RWPE2 (cell line): ENCODE data around the gene ARID2.

Experiments used
- ATAC-seq: fragments of 200-7000 bp; cut with Tn5 transposase; 3 replicates; pipeline ENCODE4 v1.9.1; 2021; ENCODE audit warnings: low read depth
- DNase-seq: peaks from one replicate; pipeline ENCODE4 v3.0.0-alpha.2; 2020; ENCODE audit warnings: low spot score
- H3K27ac ChIP-seq: fragments of 450-650 bp; 2 replicates; pipeline ENCODE4 v1.5.1; 2017; ENCODE audit warnings: mild to moderate bottlenecking; ENCODE audit not compliant: poor library complexity, severe bottlenecking
- H3K27me3 ChIP-seq: fragments of 250-450 bp; sonication (Bioruptor Pico); 2 replicates; pipeline ENCODE4 v1.5.1; 2021; ENCODE audit warnings: mild to moderate bottlenecking, moderate library complexity; ENCODE audit not compliant: insufficient read depth, poor library complexity, severe bottlenecking
- H3K36me3 ChIP-seq: fragments of 250-450 bp; sonication (Bioruptor Pico); 2 replicates; pipeline ENCODE4 v1.5.1; 2020; ENCODE audit warnings: low read depth, mild to moderate bottlenecking, moderate library complexity
- H3K4me1 ChIP-seq: fragments of 250-450 bp; sonication (Bioruptor Pico); 2 replicates; pipeline ENCODE4 v1.5.1; 2021; ENCODE audit warnings: mild to moderate bottlenecking, moderate library complexity; ENCODE audit not compliant: insufficient read depth, poor library complexity, severe bottlenecking
- H3K4me3 ChIP-seq: fragments of 250-450 bp; sonication (Bioruptor Pico); 2 replicates; pipeline ENCODE4 v1.5.1; 2021; ENCODE audit warnings: mild to moderate bottlenecking, moderate library complexity; ENCODE audit not compliant: severe bottlenecking
- H3K9me3 ChIP-seq: fragments of 250-450 bp; sonication (Bioruptor Pico); 2 replicates; pipeline ENCODE4 v1.5.1; 2021; ENCODE audit warnings: mild to moderate bottlenecking, moderate library complexity; ENCODE audit not compliant: severe bottlenecking
- CTCF ChIP-seq: fragments of 450-650 bp; IDR thresholded peaks from one replicate; pipeline ENCODE4 v1.5.1; 2017; ENCODE audit warnings: mild to moderate bottlenecking, moderate library complexity; ENCODE audit not compliant: poor library complexity, severe bottlenecking

The ARID2 gene

GRCh38 chr12:45773747-45774146 lies 44.2 kb downstream of the ARID2 start:
- Histone ChIP-seq H3K27ac (no peak overlapping the region), H3K4me1 (peaks cover 5% of the 10 kb centered on the region), H3K36me3 (no peaks in the 10 kb centered on the region), H3K27me3 (no peaks in the 10 kb centered on the region), H3K9me3 (no peaks in the 10 kb centered on the region), H3K4me3 (no peak overlapping the region)
- ATAC-seq (no peak), DNase-seq (no peak)
- TF ChIP-seq CTCF: no peak

- Histone ChIP-seq H3K36me3 (no peaks in the 10 kb centered on the region), H3K27me3 (no peaks in the 10 kb centered on the region), H3K9me3 (peaks cover 3% of the 10 kb centered on the region), H3K4me3 (no peak overlapping the region), H3K27ac (no peak overlapping the region), H3K4me1 (peaks cover 7% of the 10 kb centered on the region)
- no peak for DNase-seq
- TF ChIP-seq CTCF: no peak
- no peak for ATAC-seq
These were observed 45.1 kb downstream of the ARID2 start for GRCh38 chr12:45774508-45775162.

- ATAC-seq (no peak), DNase-seq (no peak)
- Histone ChIP-seq H3K36me3 (no peaks in the 10 kb centered on the region), H3K27ac (no peak overlapping the region), H3K4me1 (peaks cover 7% of the 10 kb centered on the region), H3K27me3 (no peaks in the 10 kb centered on the region), H3K4me3 (no peak overlapping the region), H3K9me3 (peaks cover 3% of the 10 kb centered on the region)
- no peak for TF ChIP-seq CTCF
These were observed 46.0 kb downstream of the ARID2 start for GRCh38 chr12:45775465-45775864.

- no peaks in the 10 kb centered on the region for H3K27me3 ChIP-seq
- no peak overlapping the region for H3K27ac ChIP-seq
- peaks cover 7% of the 10 kb centered on the region for H3K4me1 ChIP-seq
- no peak for ATAC-seq
- DNase-seq: no peak
- H3K9me3 ChIP-seq: peaks cover 3% of the 10 kb centered on the region
- TF ChIP-seq CTCF: no peak
- H3K36me3 ChIP-seq: no peaks in the 10 kb centered on the region
- H3K4me3 ChIP-seq: no peak overlapping the region
These were observed 46.5 kb downstream of the ARID2 start for GRCh38 chr12:45775964-45776363.

GRCh38 chr12:45779936-45780335 lies 50.4 kb downstream of the ARID2 start:
- Histone ChIP-seq H3K4me1 (peaks cover 2% of the 10 kb centered on the region), H3K27ac (no peak overlapping the region), H3K36me3 (no peaks in the 10 kb centered on the region), H3K9me3 (peaks cover 3% of the 10 kb centered on the region), H3K4me3 (no peak overlapping the region), H3K27me3 (no peaks in the 10 kb centered on the region)
- ATAC-seq (no peak), DNase-seq (no peak)
- TF ChIP-seq CTCF: no peak
